GM18517 (cell line): ENCODE results near the gene ENO3.

Experiments
- ATAC-seq: cut with Tn5 transposase; IDR thresholded peaks from one replicate; pipeline ENCODE4 v1.9.1; 2021; ENCODE audit warnings: mild to moderate bottlenecking, moderate library complexity; ENCODE audit not compliant: unreplicated experiment

The ENO3 gene

GRCh38 chr17:4949321-4950074, 1.4 kb upstream of the ENO3 start:
- ATAC-seq: peak; percentile 49

- ATAC-seq: no peak
Observed at GRCh38 chr17:4950075-4950745, 709 bp upstream of the ENO3 start.

DNA sequence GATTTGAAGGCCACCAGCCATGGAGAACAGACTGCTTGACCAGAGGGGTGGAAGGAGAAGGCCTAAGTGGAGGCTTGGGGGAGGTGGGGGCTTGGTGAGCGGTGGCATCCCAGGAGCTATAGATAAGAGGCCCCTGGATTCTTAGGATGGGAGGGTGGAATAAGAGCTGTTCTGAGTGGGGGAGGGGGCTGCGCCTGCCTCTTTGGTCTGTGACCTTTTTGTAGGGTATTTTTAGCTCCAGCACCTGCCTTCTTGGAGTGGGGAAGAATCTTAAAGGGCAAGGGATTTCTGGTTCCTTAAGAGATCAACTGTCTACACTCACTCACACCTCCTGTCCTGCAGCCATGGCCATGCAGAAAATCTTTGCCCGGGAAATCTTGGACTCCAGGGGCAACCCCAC, 567 bp downstream of the ENO3 start:
- no peak for ATAC-seq

- no peak for ATAC-seq
Observed at GRCh38 chr17:4953451-4953961, 2.6 kb downstream of the ENO3 start.

GRCh38 chr17:4955091-4955490, 4.2 kb downstream of the ENO3 start:
- no peak for ATAC-seq

DNA sequence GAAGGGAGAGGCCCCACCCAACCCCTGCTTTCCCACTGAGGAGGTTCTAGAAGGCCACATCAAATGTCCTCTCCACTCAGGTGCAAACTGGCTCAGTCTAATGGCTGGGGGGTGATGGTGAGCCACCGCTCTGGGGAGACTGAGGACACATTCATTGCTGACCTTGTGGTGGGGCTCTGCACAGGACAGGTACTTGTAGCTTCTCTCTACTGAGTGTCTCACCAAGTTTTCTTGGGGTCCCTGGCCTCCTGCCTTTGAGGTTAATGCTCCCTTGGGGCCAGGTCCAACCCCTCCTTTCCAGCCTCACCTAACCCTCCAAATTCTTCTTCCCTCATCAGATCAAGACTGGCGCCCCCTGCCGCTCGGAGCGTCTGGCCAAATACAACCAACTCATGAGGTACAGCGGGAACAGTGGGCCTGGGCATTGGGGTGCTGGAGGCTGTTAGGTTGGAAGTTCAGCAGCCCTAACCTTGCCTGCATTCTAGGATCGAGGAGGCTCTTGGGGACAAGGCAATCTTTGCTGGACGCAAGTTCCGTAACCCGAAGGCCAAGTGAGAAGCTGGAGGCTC, 5.7 kb downstream of the ENO3 start:
- ATAC-seq: no peak

- no peak for ATAC-seq
Observed at GRCh38 chr17:4958102-4958501, 7.2 kb downstream of the ENO3 start.

DNA sequence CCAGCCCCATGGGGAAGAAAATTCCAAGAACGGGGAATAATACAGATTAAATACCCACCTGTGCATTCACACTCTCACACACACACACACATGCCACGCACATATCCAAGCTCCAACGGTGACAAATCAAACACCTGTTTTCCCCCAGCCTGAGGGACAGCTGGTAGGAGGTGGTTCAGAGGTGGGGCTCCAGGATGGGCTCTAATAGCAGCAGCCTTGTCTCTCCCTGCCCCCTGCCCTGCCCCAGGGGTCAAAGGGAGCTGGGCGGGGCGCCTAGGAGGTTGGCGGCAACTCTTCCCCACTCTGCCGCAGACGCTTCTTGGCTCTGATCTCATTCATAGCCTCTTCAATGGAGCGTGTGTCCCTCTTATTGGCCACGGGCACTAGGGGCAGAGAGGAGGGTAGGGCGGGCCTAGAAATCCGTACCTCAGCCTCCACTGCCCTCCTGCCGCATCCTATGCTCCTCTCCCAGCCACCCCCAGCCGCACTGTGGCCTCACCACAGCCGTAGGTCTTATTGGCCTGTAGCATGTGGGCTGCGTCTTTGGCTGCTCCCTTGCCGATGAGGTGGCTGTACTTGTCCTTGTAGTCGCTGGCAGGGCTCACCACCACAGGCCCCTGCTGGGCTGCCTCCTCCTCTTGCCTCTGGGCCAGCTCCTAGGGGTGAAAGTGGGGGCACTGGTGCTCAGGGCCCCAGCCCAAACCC, 8.5 kb downstream of the ENO3 start:
- ATAC-seq: no peak

DNA sequence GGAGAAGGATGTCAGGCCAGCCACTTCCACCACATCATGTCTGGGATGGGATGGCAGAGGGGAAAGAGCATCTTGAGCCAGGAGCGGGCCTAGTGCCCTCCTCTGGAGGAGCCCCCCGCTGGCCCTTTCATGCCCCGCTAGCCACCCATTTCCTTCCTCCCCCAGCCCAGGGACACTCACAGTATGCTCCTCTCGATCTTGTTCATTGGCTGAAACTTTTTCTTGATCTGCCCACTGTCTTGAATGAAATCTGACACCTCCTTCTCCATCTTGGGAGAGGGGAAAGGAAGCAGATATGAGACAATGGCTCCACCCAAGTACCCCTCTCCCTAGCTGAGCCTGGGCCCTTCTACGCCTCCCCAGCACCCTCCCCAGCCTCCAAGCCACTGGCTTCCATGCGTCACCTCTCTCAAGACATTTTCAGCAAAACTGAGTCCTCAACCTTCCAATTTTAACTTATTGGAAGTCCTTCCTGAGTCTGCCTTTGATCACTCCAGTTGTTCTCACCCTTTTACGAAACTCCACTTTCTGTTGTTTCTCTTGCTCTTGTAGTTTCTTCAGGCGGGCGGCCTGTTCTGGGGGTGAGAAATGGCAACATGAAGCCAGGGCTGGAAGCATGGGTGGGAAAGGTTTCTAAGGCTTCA, 9.5 kb downstream of the ENO3 start:
- no peak for ATAC-seq

DNA sequence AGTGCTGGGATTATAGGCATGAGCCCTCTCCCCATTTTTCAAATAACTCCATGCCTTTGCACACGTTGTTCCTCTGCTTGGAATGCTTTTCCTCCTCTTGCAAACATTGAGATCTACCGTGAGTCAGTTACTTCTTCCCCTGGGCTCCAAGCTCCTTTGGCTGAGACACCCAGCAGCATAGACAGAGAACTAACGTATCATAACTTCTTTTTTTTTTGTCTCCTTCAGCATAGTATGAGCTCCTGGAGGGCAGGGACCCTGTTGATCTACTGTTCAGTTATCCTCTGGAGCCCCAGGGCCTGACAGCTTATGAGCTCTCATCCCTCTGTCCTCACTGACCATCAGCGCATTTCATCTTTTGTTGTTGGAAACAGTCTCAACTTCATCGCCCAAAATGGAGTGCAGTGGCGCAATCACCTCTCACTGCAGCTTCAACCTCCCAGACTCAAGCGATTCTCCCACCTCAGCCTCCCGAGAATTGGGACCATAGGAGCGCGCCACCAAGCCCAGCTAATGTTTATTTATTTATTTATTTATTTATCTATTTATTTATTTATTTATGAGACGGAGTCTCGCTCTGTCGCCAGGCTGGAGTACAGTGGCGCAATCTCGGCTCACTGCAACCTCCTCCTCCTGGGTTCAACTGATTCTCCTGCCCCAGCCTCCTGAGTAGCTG, 14.5 kb downstream of the ENO3 start:
- ATAC-seq: no peak

- ATAC-seq: peak; percentile 85
Observed at GRCh38 chr17:4966844-4967538, 16.1 kb downstream of the ENO3 start.

DNA sequence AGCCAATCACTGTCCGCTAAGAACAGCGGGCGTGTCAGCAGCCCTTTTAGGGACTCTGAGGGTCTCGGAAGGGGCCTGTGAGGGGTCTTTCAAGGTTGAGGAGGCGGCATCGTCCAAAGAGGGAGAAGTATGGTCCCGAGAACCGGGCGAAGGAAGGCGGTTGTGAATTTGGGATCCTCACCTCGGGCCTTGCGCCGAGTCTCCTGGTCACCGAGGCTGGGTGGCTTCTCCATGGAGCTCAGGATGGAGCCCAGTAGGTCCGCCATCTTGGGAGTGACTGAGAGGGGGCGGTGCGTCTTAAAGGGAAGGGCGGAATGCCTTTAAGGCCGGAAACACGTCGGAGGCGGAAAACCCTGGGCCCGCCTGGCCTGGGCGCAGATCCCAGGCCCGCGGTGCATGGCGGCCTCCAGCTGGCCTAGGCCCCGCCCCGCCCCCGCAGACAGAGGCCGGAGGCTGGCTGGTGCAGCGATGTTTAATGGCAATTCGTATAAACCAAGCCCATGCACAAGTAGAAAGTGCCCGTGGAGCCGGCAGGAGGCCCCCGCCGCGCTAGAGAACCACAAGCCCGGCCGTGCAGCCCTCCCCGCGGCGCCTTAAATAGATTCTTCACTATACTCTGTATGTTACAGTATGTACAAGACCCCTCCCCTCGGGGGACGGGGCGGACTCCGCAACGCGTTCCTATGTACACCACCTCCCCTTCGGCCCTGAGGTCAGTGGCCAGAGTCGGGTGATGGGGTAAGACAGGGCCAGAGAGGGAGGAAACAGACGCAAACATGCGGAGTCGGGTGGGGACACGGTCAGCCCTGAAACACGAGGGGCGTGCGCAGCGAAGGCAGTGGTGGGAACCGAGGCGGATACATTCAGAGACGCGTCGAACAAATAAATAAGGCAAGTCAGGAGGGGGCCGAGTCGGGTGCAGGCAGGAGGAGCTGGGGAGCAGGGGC, 16.9 kb downstream of the ENO3 start, which contains the start of gene SPAG7:
TSS of gene SPAG7 (minus strand) at position 279 of the 947 bp plus-strand sequence. CDS start at position 266, 13 bp downstream.
- ATAC-seq: peak; percentile 66

GRCh38 chr17:4968486-4969046, 17.6 kb downstream of the ENO3 start:
- ATAC-seq: no peak

- no peak for ATAC-seq
Observed at GRCh38 chr17:4969047-4969550, 18.2 kb downstream of the ENO3 start.

- no peak for ATAC-seq
Observed at GRCh38 chr17:4969551-4970173, 18.7 kb downstream of the ENO3 start.

- ATAC-seq: no peak
Observed at GRCh38 chr17:4970273-4970672, 19.4 kb downstream of the ENO3 start.

- no peak for ATAC-seq
Observed at GRCh38 chr17:4971826-4972225, 20.9 kb downstream of the ENO3 start.
